Endodermal cell (in vitro differentiated cells): ENCODE results near the gene MPZL3. TPM values are rescaled to one million over a fixed set of nuclear protein-coding genes. Genes with fewer than 3 reads are reported as not detected.

Experiments used
- DNase-seq: peaks from one replicate; pipeline ENCODE4 v3.0.0-alpha.2; 2017
- H3K27ac ChIP-seq: 2 replicates; pipeline ENCODE4 v1.5.1; 2013; ENCODE audit warnings: mild to moderate bottlenecking, low read depth, low read length, moderate library complexity
- H3K27me3 ChIP-seq: 2 replicates; pipeline ENCODE4 v1.6.1; 2013; ENCODE audit warnings: mild to moderate bottlenecking, low read length, moderate library complexity; ENCODE audit not compliant: insufficient read depth, control insufficient read depth, poor library complexity, severe bottlenecking
- H3K36me3 ChIP-seq: 2 replicates; pipeline ENCODE4 v1.7.0; 2013; ENCODE audit warnings: mild to moderate bottlenecking, low read length, moderate library complexity; ENCODE audit not compliant: control insufficient read depth, insufficient read depth
- H3K4me1 ChIP-seq: one replicate; pipeline ENCODE4 v1.7.0; 2013; ENCODE audit warnings: low read length; ENCODE audit not compliant: control insufficient read depth, insufficient read depth
- H3K4me3 ChIP-seq: 2 replicates; pipeline ENCODE4 v1.5.1; 2013; ENCODE audit warnings: mild to moderate bottlenecking, low read length, moderate library complexity
- H3K9ac ChIP-seq: 2 replicates; pipeline ENCODE4 v1.6.1; 2013; ENCODE audit warnings: mild to moderate bottlenecking, low read length, moderate library complexity; ENCODE audit not compliant: poor library complexity, severe bottlenecking; ENCODE audit errors: extremely low read depth
- H3K9me3 ChIP-seq: 2 replicates; pipeline ENCODE4 v1.6.1; 2013; ENCODE audit warnings: mild to moderate bottlenecking, low read length, moderate library complexity; ENCODE audit not compliant: control insufficient read depth
- H3K27ac Mint-ChIP-seq: 2 replicates; pipeline ENCODE4 v1.8.0; 2020; ENCODE audit warnings: mixed read lengths
- H3K27me3 Mint-ChIP-seq: 2 replicates; pipeline ENCODE4 v1.8.0; 2021; ENCODE audit warnings: mild to moderate bottlenecking, mixed read lengths; ENCODE audit not compliant: insufficient read depth
- H3K36me3 Mint-ChIP-seq: 2 replicates; pipeline ENCODE4 v1.8.0; 2020; ENCODE audit warnings: low read depth, mixed read lengths
- H3K4me1 Mint-ChIP-seq: 2 replicates; pipeline ENCODE4 v1.8.0; 2020; ENCODE audit warnings: mixed read lengths
- H3K4me3 Mint-ChIP-seq: 2 replicates; pipeline ENCODE4 v1.8.0; 2020; ENCODE audit warnings: mild to moderate bottlenecking, moderate library complexity, mixed read lengths
- H3K9me3 Mint-ChIP-seq: 2 replicates; pipeline ENCODE4 v1.8.0; 2020; ENCODE audit warnings: mild to moderate bottlenecking, mixed read lengths
- WGBS, 2 experiments: methylation state at CpG; one replicate each; pipeline versions ENCODE4 v1.1.5 to v1.1.7; 2013; ENCODE audit warnings: missing lambda C conversion rate in 2 of 2, mixed read lengths in 1 of 2; ENCODE audit not compliant: insufficient coverage in 1 of 2, insufficient read length in 1 of 2; 5-methylcytosine and 5-hydroxymethylcytosine counted together
- total RNA-seq, 2 donors: library from RNA; stranded (reverse); fragmentation: NEBNext Ultra II Directional in 1 of 2; extraction: Animal tissue kit (Norgen Biotek cat#: 25700) in 1 of 2; gene quantifications; 2 replicates in 1 of 2; 3 replicates in 1 of 2; pipeline ENCODE4 v1.2.1, GENCODE V29; 2021
- TF ChIP-seq, protein P1 (sequence below): fragments of 200-600 bp; sonication (generic); conservative IDR thresholded peaks from 2 replicates; pipeline ENCODE4 v1.5.0; 2021; ENCODE audit warnings: antibody characterized with exemption, mild to moderate bottlenecking

Gene MPZL3
- total RNA-seq, 2 donors from 2014 or later: 4.1 to 5.7 TPM

DNA sequence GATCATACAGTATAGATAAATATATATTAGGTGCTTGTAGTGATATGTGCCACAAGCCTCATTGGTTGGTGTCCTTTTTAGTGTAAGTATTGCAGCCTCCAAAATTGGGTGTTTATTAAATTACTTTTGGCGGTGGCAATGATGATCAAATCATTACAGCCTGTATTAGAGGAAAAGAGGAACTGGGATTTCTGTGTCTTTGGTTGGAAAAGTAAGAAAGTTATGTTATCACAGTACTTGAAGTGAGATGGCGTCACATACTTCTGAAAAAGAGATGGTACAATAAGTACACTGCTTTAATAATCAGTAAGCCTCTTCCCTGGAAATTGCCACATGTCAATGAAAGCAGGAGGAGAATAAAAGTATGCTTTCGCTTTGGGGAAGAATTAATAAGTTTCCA is 523 bp upstream of the MPZL3 start:
- Mint-ChIP-seq H3K27me3 (peaks cover 49% of the 10 kb centered on the region), H3K27ac (peak overlapping the region; percentile 100), H3K4me3 (peak overlapping the region; percentile 95), H3K9me3 (no peaks in the 10 kb centered on the region), H3K4me1 (peaks cover 6% of the 10 kb centered on the region), H3K36me3 (no peaks in the 10 kb centered on the region)
- Histone ChIP-seq H3K27me3 (peaks cover 74% of the 10 kb centered on the region), H3K27ac (no peak overlapping the region), H3K9ac (peak overlapping the region; percentile 93), H3K4me1 (no peaks in the 10 kb centered on the region), H3K9me3 (no peaks in the 10 kb centered on the region), H3K36me3 (no peaks in the 10 kb centered on the region), H3K4me3 (peak overlapping the region; percentile 91)
- TF ChIP-seq, protein P1, sequence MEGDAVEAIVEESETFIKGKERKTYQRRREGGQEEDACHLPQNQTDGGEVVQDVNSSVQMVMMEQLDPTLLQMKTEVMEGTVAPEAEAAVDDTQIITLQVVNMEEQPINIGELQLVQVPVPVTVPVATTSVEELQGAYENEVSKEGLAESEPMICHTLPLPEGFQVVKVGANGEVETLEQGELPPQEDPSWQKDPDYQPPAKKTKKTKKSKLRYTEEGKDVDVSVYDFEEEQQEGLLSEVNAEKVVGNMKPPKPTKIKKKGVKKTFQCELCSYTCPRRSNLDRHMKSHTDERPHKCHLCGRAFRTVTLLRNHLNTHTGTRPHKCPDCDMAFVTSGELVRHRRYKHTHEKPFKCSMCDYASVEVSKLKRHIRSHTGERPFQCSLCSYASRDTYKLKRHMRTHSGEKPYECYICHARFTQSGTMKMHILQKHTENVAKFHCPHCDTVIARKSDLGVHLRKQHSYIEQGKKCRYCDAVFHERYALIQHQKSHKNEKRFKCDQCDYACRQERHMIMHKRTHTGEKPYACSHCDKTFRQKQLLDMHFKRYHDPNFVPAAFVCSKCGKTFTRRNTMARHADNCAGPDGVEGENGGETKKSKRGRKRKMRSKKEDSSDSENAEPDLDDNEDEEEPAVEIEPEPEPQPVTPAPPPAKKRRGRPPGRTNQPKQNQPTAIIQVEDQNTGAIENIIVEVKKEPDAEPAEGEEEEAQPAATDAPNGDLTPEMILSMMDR: no peak
- DNase-seq: no peak
- WGBS, 2 experiments: 60 to 76% methylated on average over 1 to 2 of the region's 3 CpGs

- Histone ChIP-seq H3K4me1 (no peaks in the 10 kb centered on the region), H3K27me3 (peaks cover 62% of the 10 kb centered on the region), H3K27ac (no peak overlapping the region), H3K36me3 (no peaks in the 10 kb centered on the region), H3K9ac (no peak overlapping the region), H3K4me3 (no peak overlapping the region), H3K9me3 (no peaks in the 10 kb centered on the region)
- Mint-ChIP-seq H3K27me3 (peaks cover 53% of the 10 kb centered on the region), H3K4me1 (no peaks in the 10 kb centered on the region), H3K36me3 (no peaks in the 10 kb centered on the region), H3K9me3 (no peaks in the 10 kb centered on the region), H3K27ac (no peak overlapping the region), H3K4me3 (no peak overlapping the region)
- DNase-seq: no peak
- 93 to 100% methylated on average over 1 of the region's 1 CpG for WGBS, 2 experiments
- TF ChIP-seq, protein P1: no peak
These were observed 5.1 kb downstream of the MPZL3 start for GRCh38 chr11:118247041-118247440.

DNA sequence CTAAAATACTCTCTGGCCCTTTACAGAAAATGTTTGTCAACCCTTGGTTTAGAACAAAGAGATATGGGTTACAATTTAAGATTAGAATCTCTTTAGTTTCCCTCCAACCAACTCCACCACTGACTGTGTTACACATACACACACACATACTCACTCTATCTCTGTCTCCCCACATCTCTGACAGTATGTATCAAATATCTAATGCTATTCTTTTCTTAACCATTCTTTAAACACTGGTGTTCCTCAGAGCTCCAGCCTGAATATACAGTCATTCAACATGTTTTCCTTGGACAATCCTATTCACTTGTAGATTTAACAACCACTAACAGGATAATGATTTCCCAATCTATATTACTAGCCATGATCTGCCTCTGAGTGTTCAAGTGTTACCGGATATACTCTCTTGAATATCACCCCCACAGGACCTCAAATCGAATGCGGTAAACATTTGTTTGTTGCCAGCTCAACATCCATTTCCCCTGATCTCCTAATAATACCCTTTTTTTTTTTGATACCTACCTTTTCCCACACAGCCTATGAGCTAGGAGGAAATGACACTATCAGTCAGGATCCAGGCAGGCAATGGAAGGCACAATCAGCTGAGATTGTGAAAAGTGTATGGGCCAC is 6.1 kb downstream of the MPZL3 start:
- Histone ChIP-seq H3K4me3 (no peak overlapping the region), H3K9me3 (no peaks in the 10 kb centered on the region), H3K36me3 (no peaks in the 10 kb centered on the region), H3K4me1 (peaks cover 4% of the 10 kb centered on the region), H3K9ac (no peak overlapping the region), H3K27ac (no peak overlapping the region), H3K27me3 (peaks cover 62% of the 10 kb centered on the region)
- peaks cover 53% of the 10 kb centered on the region for H3K27me3 Mint-ChIP-seq
- no peak overlapping the region for H3K27ac Mint-ChIP-seq
- WGBS, 2 experiments: 86 to 100% methylated on average over 1 to 3 of the region's 3 CpGs
- no peaks in the 10 kb centered on the region for H3K9me3 Mint-ChIP-seq
- H3K4me1 Mint-ChIP-seq: no peaks in the 10 kb centered on the region
- no peak for DNase-seq
- no peaks in the 10 kb centered on the region for H3K36me3 Mint-ChIP-seq
- TF ChIP-seq, protein P1: no peak
- no peak overlapping the region for H3K4me3 Mint-ChIP-seq
